Heart left ventricle (tissue), 13 donors: ENCODE data around the gene GAS2L2.

Experiments
- POLR2A ChIP-seq, 2 donors: fragments of 450-650 bp; IDR thresholded peaks; one replicate each; pipeline ENCODE4 v1.6.1; 2017; ENCODE audit warnings: antibody characterized with exemption in 2 of 2, mild to moderate bottlenecking in 2 of 2, moderate library complexity in 2 of 2
- TF ChIP-seq, protein P1 (sequence below), 12 donors: fragments of 200-600 bp; sonication (generic) in 4 of 12; IDR thresholded peaks; one replicate each; pipeline versions ENCODE4 v1.5.0 to v1.8.0; 2018 to 2022; ENCODE audit warnings: antibody characterized with exemption in 12 of 12, mild to moderate bottlenecking in 5 of 12
- donor health status: ischemic (EF 13 %, LVEDD 7.1; RV severe dilation, severe dysfunction).
- donor health status: DM: no; HTN: yes; CAD: no.
- donor health status: DM: no; HTN: no; CAD: no.
- donor health status: ischemic (EF 25% LVEDD 6.9; RV normal size, moderate dysfunction).
- donor health status: ischemic (EF 25% LVEDD 5.7; RV mildly dilated, moderate dysfunction).
- donor health status: ischemic (EF 35%, LVEDD 5.7; RV mildly dilated, moderate dysfunction).
- donor health status: nonischemic (EF 11% LVEDD 7.7; RV severe dilation, severe dysfunction).
- donor health status: DM: yes; HTN: yes; CAD: no.
- donor health status: PGD.
- donor health status: ischemic (EF 29% LVEDD 5.4; RV normal size, mild dysfunction).
- donor health status: nonischemic (EF 23%, LVEDD 6.1; RV moderate dilation, normal function).

DNA sequence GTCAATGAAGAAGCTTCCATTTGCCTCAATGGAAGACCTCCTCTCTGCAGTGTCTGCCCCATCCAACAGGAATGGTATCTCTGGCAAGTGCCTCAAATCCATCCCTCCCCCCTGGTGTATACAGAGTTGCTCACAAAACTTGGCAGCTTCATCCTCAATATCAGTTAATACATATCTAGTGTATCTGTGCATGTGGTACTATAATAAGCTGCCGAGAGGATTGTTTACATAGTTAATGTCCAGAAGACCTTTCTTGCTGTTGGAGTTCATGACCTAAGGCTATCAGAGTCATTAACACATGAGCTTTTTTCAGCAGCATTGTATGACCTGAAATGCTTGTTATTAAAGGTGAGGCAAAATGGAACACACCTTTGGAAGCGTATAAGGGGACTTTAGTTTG lies 35.6 kb downstream of the GAS2L2 start:
- TF ChIP-seq, protein P1, sequence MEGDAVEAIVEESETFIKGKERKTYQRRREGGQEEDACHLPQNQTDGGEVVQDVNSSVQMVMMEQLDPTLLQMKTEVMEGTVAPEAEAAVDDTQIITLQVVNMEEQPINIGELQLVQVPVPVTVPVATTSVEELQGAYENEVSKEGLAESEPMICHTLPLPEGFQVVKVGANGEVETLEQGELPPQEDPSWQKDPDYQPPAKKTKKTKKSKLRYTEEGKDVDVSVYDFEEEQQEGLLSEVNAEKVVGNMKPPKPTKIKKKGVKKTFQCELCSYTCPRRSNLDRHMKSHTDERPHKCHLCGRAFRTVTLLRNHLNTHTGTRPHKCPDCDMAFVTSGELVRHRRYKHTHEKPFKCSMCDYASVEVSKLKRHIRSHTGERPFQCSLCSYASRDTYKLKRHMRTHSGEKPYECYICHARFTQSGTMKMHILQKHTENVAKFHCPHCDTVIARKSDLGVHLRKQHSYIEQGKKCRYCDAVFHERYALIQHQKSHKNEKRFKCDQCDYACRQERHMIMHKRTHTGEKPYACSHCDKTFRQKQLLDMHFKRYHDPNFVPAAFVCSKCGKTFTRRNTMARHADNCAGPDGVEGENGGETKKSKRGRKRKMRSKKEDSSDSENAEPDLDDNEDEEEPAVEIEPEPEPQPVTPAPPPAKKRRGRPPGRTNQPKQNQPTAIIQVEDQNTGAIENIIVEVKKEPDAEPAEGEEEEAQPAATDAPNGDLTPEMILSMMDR (IDR thresholded peaks at IDR 0.05): no peak
- TF ChIP-seq POLR2A (IDR thresholded peaks at IDR 0.05): no peak
